ENCODE measurements around the gene OR4E2. TPM values are rescaled to one million over a fixed set of nuclear protein-coding genes. Genes with fewer than 3 reads are reported as not detected.

The OR4E2 gene, protein sequence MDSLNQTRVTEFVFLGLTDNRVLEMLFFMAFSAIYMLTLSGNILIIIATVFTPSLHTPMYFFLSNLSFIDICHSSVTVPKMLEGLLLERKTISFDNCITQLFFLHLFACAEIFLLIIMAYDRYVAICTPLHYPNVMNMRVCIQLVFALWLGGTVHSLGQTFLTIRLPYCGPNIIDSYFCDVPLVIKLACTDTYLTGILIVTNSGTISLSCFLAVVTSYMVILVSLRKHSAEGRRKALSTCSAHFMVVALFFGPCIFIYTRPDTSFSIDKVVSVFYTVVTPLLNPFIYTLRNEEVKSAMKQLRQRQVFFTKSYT
- total RNA-seq, result not detected in 2 replicates

DNA sequence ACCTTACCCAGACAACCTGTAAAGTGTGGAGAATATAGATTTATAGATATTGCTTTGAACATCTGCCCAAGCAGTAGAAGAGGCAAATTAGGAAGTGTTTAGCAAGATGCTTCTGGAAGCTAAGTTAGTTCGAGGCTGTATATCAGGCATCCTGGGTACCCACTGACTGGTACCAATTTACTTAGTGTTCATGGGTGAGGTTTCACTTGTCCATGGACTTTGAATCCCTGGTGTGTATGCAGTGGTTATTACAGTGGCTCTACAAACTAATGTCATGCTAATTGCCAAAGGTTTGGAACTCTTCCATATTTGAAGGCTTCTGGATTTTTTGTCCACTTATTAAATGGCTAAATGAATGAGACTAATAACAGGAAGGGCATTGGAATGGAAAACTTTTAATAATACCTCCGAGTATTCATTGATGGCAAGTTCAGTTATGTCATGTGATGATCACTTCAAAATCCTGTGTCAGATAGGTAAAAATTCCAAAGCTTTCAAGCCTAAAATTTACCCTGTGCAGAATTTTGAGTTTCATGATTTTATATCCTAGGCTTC, at the start of gene OR4E2:
TSS of gene OR4E2 (plus strand) at position 505 of the 555 bp plus-strand sequence. CDS start 11,248 bp downstream, outside the sequence.

DNA sequence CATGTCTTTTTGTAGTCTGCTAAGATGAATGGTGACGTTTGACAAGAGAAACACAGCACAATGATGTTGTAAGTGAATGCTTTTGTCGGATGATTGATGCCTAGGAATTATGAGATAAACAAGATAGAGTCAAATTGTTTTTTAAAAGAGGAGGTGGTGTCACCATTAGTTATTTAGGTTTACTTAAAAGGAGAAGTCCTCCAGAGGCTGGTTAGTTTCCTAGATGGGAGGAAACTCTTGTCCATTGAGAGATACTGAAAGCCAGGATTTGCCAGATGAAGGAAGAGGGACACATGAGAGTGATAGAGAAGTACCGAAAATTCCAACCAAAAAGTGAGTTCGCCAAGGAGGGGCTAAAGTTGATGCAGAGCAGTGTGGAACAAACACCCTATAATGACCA, 18.8 kb upstream of the OR4E2 start, which contains the start of gene OR10G2:
TSS of gene OR10G2 (minus strand) at position 101 of the 400 bp plus-strand sequence. CDS start at position 3, 98 bp downstream.

DNA sequence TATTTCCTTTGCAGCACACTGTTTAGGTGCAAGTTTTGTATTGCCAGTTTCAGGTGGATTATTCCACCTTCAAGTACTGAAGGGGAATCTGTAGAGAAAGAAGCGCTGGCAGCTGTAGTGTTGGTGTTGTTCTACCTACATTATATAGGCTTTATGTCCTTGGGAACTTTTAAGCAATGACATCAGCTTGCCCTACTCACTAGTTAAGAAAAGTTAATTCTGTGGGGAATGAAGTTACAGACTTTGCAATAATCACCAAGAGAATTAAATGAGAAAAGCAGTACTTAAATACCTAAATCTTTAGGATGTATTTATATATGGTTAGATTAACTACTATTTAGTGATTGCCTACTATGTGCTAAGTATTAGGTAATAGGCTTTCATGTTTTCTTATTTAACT, 20.1 kb downstream of the OR4E2 start, which contains the start of gene OR4E1:
TSS of gene OR4E1 (minus strand) at position 101 of the 400 bp plus-strand sequence. CDS start 2,883 bp downstream, outside the sequence.

Other genes starting within 250 kb of the OR4E2 start
- 35.8 and 59.4 TPM in 2 replicates for gene CHD8, start 197.7 kb upstream of the OR4E2 start, total RNA-seq
- 26.8 and 29.0 TPM in 2 replicates for gene RAB2B, start 176.9 kb upstream of the OR4E2 start, total RNA-seq
- gene TOX4, start 176.6 kb upstream of the OR4E2 start, total RNA-seq, result 18.9 and 32.6 TPM in 2 replicates
- 79.0 and 108 TPM in 2 replicates for gene METTL3, start 142.5 kb upstream of the OR4E2 start, total RNA-seq
- 1.2 and 1.7 TPM in 2 replicates for gene SALL2, start 127.5 kb upstream of the OR4E2 start, total RNA-seq
- gene OR10G3, start 73.8 kb upstream of the OR4E2 start, total RNA-seq, result not detected in 2 replicates
- gene OR10G2, start 18.9 kb upstream of the OR4E2 start, total RNA-seq, result not detected in 2 replicates
- not detected in 2 replicates for gene OR4E1, start 20.0 kb downstream of the OR4E2 start, total RNA-seq